AG09319 (cell line): ENCODE measurements around the gene PDXP.

Experiments used
- DNase-seq: peaks from one replicate; pipeline ENCODE4 v3.0.0-alpha.2; 2010; ENCODE audit warnings: low read depth; ENCODE audit errors: extremely low read depth
- TF ChIP-seq, protein P1 (sequence below): IDR thresholded peaks from 2 replicates; pipeline ENCODE4 v1.5.1; 2011; ENCODE audit warnings: low read depth, mild to moderate bottlenecking, inconsistent platforms, low read length, moderate library complexity

Gene PDXP

DNA sequence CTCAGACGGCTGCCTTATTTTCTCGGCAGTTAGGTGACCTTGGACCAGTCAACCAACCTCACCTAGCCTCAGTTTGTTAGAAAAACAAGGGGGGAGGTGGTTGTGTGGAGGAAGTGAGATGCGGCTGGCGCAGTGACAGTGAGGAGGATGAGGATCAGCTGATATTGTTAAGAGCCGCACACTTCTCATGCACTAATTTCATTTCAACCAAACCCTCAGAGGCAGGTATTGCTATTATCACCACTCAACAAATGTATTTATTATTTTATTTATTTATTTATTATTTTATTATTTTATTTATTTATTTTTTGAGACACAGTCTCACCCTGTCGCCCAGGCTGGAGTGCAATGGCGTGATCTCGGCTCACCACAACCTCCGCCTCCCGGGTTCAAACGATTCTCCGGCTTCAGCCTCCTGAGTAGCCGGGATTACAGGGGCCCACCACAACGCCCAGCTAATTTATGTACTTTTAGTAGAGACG, 19.0 kb downstream of the PDXP start:
- TF ChIP-seq, protein P1, sequence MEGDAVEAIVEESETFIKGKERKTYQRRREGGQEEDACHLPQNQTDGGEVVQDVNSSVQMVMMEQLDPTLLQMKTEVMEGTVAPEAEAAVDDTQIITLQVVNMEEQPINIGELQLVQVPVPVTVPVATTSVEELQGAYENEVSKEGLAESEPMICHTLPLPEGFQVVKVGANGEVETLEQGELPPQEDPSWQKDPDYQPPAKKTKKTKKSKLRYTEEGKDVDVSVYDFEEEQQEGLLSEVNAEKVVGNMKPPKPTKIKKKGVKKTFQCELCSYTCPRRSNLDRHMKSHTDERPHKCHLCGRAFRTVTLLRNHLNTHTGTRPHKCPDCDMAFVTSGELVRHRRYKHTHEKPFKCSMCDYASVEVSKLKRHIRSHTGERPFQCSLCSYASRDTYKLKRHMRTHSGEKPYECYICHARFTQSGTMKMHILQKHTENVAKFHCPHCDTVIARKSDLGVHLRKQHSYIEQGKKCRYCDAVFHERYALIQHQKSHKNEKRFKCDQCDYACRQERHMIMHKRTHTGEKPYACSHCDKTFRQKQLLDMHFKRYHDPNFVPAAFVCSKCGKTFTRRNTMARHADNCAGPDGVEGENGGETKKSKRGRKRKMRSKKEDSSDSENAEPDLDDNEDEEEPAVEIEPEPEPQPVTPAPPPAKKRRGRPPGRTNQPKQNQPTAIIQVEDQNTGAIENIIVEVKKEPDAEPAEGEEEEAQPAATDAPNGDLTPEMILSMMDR = no peak

GRCh38 chr22:37678372-37678771, 19.8 kb downstream of the PDXP start:
- no peak for DNase-seq
- TF ChIP-seq, protein P1 = no peak

More for the DNA sequence above, 19.0 kb downstream of the PDXP start:
- DNase-seq = no peak

- TF ChIP-seq, protein P1 = no peak
- DNase-seq = no peak
Observed at GRCh38 chr22:37679670-37680069, 21.1 kb downstream of the PDXP start.

DNA sequence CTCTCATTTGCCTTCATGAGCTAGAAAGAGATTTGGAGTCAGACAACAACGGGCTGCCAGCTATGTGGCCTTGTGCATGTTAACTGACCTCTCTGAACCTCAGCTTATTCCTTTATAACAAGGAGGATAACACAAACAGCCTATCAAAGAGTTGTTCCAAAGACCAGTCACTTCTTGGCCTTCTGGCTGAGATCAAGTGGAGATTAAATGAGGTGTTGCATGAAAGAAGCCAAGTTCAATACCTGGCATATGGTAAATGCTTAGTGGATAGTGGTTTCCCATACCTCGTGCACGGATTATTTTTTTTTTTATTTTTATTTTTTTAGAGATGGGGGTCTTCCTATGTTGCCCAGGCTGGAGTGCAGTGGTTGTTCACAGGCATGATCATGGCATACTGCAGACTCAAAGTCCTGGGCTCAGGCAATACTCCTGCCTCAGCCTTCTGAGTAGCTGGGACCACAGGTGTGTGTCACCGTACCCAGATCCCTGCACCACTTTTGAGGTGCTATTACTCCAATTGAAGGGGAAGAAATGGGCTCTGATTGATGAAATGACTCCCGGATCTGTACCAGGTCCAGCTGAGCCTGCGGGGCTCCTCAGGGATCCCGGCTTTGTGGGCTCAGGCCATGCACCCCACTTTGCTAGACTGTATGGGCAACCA, 21.8 kb downstream of the PDXP start:
- TF ChIP-seq, protein P1 = no peak
- DNase-seq = no peak

- TF ChIP-seq, protein P1 = no peak
- DNase-seq = no peak
Observed at GRCh38 chr22:37681001-37681424, 22.5 kb downstream of the PDXP start.

- TF ChIP-seq, protein P1 = peak; percentile 97
- no peak for DNase-seq
Observed at GRCh38 chr22:37681556-37682049, 23.1 kb downstream of the PDXP start.

- TF ChIP-seq, protein P1 = no peak
- DNase-seq = no peak
Observed at GRCh38 chr22:37684803-37685615, 26.5 kb downstream of the PDXP start.
